MV-4-11 (cell line): ENCODE results near the gene MED22.
"Not testable (repeated sequence)": the region's sequence is repeated elsewhere in the genome, so short reads cannot be mapped to it uniquely, and the experiment has no call there.

ENCODE experiments used
- DNase-seq: peaks from one replicate; lab custom pipeline; 2025; lab: John Stamatoyannopoulos, UW

MED22 gene

DNA sequence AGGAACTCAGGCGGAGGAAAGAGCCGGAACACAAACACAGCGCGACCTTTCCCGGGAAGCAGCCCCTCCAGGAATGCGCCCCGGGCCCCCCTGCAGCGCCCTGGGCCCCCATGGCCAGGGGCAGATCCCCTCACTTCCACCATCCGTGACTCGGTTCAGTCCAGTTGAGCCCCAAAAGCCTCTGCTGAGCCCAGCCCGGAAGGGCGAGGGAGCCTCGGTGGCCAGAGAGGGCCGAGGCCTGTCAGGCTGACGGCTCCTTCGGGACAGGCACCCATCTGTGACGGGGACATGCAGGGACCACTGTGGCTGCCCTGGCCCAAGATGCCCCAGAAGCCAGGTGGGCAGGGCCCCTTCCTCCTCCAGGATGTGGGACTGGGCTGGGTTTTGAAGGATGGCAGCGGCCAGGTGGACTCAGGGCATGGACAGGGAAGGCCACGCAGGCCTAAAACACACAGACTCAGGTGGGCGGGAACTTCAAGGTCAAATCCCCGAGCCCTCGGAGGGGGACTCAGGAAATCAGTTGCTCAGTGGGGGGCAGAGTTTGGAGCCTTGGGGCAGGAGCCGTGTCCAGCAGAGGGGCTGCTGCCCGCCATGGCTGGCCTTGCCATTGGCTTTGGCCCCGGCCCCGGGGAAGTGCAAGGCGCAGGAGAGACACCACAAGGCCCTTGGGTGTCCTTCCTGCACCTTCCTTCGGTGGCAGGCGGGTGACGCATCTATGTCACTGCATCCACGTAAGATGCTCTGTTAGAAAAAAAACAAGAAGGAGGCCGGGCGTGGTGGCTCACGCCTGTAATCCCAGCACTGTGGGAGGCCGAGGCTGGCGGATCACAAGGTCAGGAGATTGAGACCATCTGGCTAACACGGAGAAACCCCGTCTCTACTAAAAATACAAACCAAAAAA is 43.2 kb downstream of the MED22 start:
- no peak for DNase-seq

DNA sequence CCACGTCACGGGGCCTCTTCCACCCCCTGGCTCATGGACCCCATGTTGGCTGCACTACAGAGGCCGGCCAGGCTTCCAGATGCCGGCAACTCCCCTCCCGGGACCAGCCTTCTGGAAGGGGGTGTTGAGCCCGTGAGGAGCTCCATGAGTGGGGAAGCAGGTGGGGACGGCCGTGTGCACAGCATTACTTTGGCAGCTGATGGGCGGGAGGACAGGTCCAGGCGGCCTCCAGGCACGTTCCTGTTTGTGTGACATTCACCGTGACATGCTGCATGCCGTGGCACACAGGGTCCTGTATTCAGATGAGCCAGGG is 43.8 kb downstream of the MED22 start:
- DNase-seq, result no peak

DNA sequence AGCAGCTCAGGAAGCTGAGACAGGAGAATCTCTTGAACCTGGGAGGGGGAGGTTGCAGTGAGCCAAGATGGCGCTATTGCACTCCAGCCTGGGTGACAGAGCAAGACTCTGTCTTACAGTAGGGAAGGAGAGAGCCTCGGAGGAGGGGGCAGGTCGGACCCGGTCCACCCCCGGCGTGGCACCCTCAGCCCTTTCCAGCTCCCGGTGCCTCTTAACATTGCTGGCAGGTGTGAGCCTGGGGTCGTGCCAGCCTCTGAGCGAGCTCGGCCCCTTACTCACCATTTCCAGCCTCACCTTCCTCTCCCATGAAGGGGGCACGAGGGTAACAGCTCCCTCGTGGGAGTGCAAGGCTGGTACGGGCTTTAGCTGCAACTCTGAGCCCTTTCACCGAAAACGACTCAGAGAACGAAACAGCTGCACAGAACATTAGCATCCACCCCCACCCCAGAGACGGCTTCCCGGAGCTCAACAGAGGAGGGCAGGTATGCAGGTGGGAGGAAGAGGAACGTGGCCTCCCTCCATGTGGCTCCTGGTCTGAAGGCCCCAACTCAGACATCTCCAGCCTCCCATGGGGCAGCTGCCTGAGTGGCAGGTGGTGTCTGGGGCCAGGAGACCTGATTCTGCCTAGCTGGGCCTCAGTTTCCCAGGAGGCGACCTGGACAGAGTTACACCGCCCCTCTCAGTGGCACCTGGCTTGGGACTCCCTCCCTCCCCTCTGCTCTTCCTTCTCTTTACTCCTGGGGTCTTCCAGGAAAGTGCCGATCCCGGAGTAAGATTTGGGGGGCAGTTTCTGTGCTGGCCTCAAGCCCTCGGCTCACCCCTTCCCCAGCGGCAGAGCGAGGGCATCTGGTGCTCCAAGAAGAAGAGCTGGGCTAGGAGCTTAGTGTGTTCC is 44.4 kb downstream of the MED22 start:
- DNase-seq, result no peak

DNA sequence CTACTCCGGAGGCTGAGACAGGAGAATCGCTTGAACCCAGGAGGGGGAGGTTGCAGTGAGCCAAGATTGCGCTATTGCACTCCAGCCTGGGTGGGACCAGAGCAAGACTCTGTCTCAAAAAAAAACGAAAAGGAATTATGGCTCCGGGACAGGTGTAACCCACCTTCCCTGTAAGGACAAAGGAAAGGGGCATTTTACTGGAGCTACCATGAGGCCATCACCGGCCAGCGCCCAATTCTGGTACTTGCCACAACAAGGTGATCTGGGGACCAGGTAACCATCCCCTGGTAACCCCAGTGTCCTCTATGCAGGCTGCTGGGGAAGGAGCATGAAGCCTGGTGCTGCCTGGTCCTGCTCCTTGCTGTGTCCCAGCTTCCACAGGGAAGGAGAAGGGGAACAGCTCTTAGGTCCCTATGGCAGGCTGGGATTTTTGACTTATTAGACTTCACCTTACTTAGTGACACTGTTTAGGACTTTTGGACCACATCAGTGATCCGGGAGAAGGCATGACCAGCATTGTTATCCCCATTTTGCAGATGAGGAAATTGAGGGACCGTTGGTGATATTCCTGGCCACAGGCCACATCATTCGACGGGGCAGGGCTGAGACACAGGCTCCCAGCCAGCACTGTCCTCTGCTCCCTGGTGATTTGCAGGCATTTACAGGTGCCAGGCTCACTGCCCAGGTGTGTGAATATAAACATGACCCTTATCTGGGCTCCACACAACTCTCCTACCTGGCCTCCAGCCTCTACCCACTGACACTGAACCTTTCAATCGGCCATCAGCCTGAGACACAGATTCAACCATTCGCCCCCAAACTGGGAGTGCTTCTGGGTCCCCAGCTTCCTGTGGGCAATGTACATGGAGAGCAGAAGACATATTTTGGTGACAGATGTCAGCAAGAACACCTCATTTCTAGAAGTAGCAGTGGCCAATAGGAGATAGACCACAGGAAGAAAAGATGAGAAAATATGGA is 46.4 kb downstream of the MED22 start:
- no peak for DNase-seq

DNA sequence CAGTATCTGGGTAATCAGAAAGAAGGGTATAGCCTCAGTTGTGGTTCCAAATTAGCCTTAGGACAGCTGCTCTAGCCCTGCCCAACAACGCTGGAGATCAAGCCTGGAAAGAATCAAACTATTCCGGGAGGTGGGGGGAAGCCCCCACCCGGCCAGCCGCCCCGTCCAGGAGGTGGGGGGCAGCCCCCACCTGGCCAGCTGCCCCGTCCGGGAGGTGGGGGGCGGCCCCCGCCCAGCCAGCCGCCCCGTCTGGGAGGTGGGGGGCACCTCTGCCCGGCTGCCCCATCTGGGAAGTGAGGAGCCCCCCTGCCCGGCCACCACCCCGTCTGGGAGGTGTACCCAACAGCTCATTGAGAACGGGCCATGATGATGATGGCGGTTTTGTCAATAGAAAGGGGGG is 47.9 kb downstream of the MED22 start:
- DNase-seq, result not testable (repeated sequence)

DNA sequence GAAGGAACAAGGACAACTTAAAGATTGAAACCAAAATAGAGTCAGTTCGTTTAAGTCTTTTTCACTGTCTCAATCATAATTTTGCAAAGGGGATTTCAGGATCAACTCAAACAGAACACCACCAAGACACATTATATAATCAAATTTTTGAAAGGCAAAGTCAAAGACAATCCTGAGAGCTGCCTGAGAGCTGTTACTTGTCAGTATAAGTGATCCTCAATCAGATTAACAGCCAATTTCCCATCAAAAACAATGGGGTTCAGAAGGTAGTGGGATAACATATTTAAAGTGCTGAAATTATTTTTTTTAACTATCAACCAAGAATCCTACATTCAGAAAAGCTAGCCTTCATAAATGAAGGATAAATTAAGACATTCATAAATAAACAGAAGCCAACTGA is 53.7 kb downstream of the MED22 start:
- DNase-seq, result no peak

DNA sequence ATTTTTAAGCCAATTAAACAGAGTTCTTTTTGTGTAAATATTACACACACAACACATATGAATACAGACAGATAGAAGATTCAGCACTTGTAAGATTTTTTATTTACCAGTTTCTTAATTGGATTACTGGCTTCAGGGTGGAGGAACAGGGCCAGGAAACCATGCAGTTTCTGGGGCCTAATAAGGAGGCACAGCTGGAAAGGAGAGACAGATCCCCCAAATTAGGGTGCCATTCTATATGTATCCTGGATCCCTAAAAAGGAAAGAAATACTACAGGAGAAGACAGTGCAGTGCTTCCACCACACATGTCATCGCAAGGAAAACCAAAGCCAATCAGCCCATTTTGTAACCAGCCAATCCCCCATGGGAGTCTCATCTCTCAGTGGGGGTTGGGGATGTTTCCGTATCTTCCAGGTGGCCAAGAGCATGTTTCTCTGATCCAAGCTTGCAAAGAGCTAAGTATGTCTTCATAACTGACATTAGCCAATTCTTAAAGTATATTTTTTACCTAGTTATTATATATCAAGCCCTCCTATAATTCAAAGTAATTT is 57.1 kb downstream of the MED22 start:
- no peak for DNase-seq
